ENCODE data around the gene GPATCH2L.

DNA sequence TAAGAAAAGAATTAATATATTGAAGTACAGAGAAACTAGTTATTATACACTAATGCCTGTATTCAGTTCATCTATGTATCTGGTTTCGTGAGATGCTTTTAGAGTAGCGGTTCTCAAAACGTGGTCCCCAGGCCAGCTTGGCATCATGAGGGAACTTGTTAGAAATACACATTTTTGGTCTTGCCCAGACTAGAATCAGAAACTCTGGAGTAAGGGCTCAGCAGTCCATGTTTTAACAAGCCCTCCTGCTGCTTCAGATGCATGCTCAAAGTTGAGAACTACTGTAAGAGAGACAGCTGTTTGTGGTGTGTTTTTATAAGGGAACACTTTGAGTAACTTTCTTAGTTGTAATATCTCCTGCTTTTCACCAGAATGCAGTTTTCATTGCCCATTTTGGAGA lies 18.1 kb downstream of the GPATCH2L start:
- no peak for TF ChIP-seq MYC (CRISPR knock-in tag; IDR thresholded peaks at IDR 0.05; ENCODE audit: borderline replicate concordance)
- TF ChIP-seq POLR2AphosphoS5 (IDR thresholded peaks at IDR 0.05; ENCODE audit: low read depth, low read length) = no peak
- no peak for TF ChIP-seq HDAC2 (CRISPR knock-in tag; IDR thresholded peaks at IDR 0.05)
